OCI-LY7 (cell line): ENCODE results near the gene TWSG1.

Source experiments
- CTCF ChIP-seq: fragments of 200-600 bp; sonication (generic); conservative IDR thresholded peaks from 2 replicates; pipeline ENCODE4 v1.5.1; 2014; ENCODE audit warnings: mild to moderate bottlenecking, antibody characterized with exemption, low read length, moderate library complexity, mixed read lengths
- EZH2phosphoT487 ChIP-seq: fragments of 200-600 bp; sonication (generic); IDR thresholded peaks from 2 replicates; pipeline ENCODE4 v1.6.1; 2018; ENCODE audit warnings: low read depth, borderline replicate concordance, mild to moderate bottlenecking, mixed run types, antibody characterized with exemption, low read length, moderate library complexity, mixed read lengths

GRCh38 chr18:9433671-9434121 lies 99.1 kb downstream of the TWSG1 start:
- TF ChIP-seq CTCF, result no peak
- TF ChIP-seq EZH2phosphoT487, result no peak
